ENCODE results near the gene NEU2.

The NEU2 gene

GRCh38 chr2:233075141-233075965 lies 42.9 kb downstream of the NEU2 start:
- Histone ChIP-seq H3K4me1 (ENCODE audit: insufficient read depth, low read length) (no peaks in the 10 kb centered on the region), H3K27me3 (ENCODE audit: control insufficient read depth in 1 of 2, insufficient read depth in 2 of 2, low read length in 2 of 2) (no peaks in the 10 kb centered on the region), H3K9me3 (ENCODE audit: low read length) (no peaks in the 10 kb centered on the region), H3K36me3 (ENCODE audit: insufficient read depth, low read length) (no peaks in the 10 kb centered on the region), H3K4me3 (ENCODE audit: low read depth in 1 of 2, low read length in 2 of 2) (no peak overlapping the region), H3K27ac (ENCODE audit: low read depth, low read length) (no peak overlapping the region), H3K9ac (ENCODE audit: low read length) (no peak overlapping the region)

DNA sequence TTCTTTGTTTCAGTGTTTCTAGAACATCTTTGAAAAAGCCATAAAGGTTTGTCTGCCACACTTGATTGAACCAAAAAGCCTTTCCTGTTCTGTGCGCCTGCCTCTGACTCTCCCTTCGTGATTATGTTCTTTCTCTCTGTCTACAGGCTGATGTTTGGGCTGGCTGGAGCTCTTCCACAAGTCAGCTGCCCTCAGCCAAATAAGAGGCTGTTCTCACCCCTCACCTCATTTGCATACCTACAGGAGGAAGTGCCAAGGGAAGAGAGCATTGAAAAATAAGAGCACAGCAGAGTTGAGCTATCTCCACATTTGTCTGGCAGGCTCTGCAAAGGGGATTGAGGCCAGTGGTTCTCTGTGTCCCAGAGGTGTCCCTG lies 43.5 kb downstream of the NEU2 start:
- H3K36me3 ChIP-seq (ENCODE audit: insufficient read depth, low read length) = no peaks in the 10 kb centered on the region
- no peaks in the 10 kb centered on the region for H3K4me1 ChIP-seq (ENCODE audit: insufficient read depth, low read length)
- no peak overlapping the region for H3K27ac ChIP-seq (ENCODE audit: low read depth, low read length)
- no peak overlapping the region for H3K9ac ChIP-seq (ENCODE audit: low read length)
- H3K9me3 ChIP-seq (ENCODE audit: low read length) = no peaks in the 10 kb centered on the region
- no peak overlapping the region for H3K4me3 ChIP-seq (ENCODE audit: low read depth in 1 of 2, low read length in 2 of 2)
- no peaks in the 10 kb centered on the region for H3K27me3 ChIP-seq (ENCODE audit: control insufficient read depth in 1 of 2, insufficient read depth in 2 of 2, low read length in 2 of 2)

DNA sequence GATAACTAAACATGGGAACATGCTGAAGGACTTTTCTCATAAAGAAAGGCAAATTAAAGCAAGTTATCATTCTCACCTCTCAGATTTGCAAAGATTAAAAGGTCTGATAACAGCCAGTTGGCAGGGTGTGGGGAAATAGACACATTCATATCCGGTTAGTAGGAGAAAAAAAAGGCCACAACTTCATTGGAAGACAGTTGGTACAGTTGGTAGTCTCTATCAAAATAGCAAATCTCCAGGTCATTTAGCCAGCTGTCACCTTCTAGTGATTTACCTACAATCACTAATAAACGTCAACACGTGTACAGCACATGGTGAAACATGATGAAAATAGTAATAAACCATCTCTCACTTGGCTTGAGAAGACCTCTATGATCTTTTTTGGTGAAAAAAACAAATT lies 44.3 kb downstream of the NEU2 start:
- Histone ChIP-seq H3K36me3 (ENCODE audit: insufficient read depth, low read length) (no peaks in the 10 kb centered on the region), H3K4me3 (ENCODE audit: low read depth in 1 of 2, low read length in 2 of 2) (no peak overlapping the region), H3K4me1 (ENCODE audit: insufficient read depth, low read length) (no peaks in the 10 kb centered on the region), H3K27me3 (ENCODE audit: control insufficient read depth in 1 of 2, insufficient read depth in 2 of 2, low read length in 2 of 2) (no peaks in the 10 kb centered on the region), H3K9me3 (ENCODE audit: low read length) (no peaks in the 10 kb centered on the region), H3K9ac (ENCODE audit: low read length) (no peak overlapping the region), H3K27ac (ENCODE audit: low read depth, low read length) (no peak overlapping the region)

DNA sequence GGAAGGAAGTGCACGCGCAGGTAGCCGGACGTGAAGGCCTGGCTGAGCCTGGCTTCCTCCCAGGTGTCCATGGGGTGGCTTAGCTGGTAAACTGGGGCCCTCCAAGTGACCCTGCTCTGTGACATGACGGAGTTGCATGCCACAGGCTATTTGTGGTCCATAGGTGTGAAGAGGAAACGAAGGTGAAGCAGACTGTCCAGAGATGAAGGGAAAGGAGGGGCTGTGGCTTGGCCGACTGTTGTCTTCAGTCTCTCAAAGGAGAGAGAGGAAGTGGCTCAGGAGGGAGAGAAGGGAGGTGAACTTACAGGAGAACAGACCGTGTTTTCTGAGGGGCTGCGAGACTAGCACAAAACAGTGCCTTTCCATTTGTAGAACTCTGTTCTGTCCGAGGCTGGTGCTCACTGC lies 47.0 kb downstream of the NEU2 start:
- H3K27me3 ChIP-seq (ENCODE audit: control insufficient read depth in 1 of 2, insufficient read depth in 2 of 2, low read length in 2 of 2) = no peaks in the 10 kb centered on the region
- H3K9ac ChIP-seq (ENCODE audit: low read length) = no peak overlapping the region
- H3K4me1 ChIP-seq (ENCODE audit: insufficient read depth, low read length) = no peaks in the 10 kb centered on the region
- no peak overlapping the region for H3K4me3 ChIP-seq (ENCODE audit: low read depth in 1 of 2, low read length in 2 of 2)
- H3K9me3 ChIP-seq (ENCODE audit: low read length) = no peaks in the 10 kb centered on the region
- no peaks in the 10 kb centered on the region for H3K36me3 ChIP-seq (ENCODE audit: insufficient read depth, low read length)
- H3K27ac ChIP-seq (ENCODE audit: low read depth, low read length) = no peak overlapping the region

DNA sequence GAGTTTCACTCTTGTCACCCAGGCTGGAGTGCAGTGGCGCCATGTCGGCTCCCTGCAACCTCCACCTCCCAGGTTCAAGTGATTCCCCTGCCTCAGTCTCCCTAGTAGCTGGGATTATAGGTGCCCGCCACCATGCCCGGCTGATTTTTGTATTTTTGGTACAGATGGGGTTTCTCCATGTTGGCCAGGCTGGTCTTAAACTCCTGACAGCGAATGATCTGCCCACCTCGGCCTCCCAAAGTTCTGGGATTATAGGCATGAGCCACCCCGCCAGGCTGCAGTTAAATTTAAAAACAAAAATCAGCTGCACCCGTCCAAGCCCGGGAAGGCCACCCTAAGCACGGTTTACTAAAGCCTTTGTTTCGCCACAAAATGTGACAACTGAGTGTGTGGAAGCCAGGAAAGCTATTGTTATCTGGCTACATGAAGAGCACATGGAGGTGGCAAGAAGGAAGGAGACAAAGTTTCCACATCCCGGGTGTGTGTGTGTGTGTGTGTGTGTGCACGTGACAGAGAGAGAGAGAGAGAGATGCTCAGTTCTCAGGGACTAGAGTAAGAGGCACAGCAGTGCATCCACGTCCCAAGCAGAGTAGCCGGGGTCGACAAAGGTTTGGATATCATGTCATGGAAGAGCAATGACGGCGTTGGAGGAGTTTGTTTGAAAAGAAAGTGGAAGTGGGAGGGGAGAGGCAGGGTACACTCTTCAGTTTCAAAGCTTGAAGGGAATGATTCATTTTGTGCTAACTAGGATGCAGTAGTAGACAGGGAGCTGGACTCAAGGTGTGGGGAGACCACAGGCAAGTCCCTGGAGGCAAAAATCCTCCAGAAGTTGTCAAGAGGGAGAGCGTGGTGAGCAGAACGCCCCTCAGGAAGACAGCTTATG lies 47.7 kb downstream of the NEU2 start:
- H3K27me3 ChIP-seq (ENCODE audit: control insufficient read depth in 1 of 2, insufficient read depth in 2 of 2, low read length in 2 of 2) = no peaks in the 10 kb centered on the region
- no peak overlapping the region for H3K4me3 ChIP-seq (ENCODE audit: low read depth in 1 of 2, low read length in 2 of 2)
- no peaks in the 10 kb centered on the region for H3K9me3 ChIP-seq (ENCODE audit: low read length)
- no peak overlapping the region for H3K27ac ChIP-seq (ENCODE audit: low read depth, low read length)
- H3K36me3 ChIP-seq (ENCODE audit: insufficient read depth, low read length) = no peaks in the 10 kb centered on the region
- H3K4me1 ChIP-seq (ENCODE audit: insufficient read depth, low read length) = no peaks in the 10 kb centered on the region
- H3K9ac ChIP-seq (ENCODE audit: low read length) = no peak overlapping the region

DNA sequence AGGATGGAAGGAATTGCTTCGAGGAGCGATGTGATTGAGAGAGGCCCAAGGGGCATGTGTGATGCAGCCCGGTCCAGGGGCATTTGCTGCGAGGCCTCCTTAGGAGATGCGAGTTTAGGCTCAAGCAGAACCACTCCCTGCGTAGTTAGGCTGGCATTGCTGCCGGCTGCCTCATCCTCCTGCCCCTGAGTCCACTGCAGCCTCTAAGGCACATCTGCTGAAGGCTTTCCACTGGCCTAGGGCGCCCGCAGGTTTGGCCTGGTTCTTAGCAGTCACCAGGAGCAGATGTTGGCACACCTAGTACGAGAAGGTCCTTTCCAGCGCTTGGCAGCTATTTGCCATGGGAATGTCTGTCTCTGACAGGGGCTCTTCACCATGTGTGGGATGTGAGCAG lies 48.4 kb downstream of the NEU2 start:
- H3K4me1 ChIP-seq (ENCODE audit: insufficient read depth, low read length) = no peaks in the 10 kb centered on the region

DNA sequence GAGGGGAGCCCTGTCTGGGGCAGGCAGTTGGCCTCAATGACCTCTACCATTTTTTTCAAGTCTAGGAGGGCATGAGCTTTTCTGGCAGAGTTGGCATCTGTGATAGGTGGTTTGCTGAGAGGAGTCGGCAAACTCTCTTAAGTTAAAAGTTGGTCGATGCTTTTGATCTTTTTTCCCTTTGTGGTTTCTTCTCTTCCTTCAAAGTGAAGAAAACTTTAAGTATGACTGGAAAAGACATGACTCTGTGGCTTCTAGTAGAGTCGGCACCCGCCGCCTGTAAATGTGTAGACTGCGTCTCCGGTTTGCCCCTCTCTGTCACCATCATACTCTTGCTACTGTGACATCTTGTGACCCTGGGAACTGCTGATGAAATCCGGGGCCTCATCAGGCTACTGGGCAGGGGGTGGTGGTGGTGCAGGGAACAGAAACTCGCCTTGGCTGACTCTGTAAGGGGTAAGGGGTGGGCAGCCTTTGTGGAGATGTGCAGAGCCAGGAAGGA lies 48.8 kb downstream of the NEU2 start:
- H3K4me1 ChIP-seq (ENCODE audit: insufficient read depth, low read length) = no peaks in the 10 kb centered on the region
- H3K27ac ChIP-seq (ENCODE audit: low read depth, low read length) = no peak overlapping the region
- H3K36me3 ChIP-seq (ENCODE audit: insufficient read depth, low read length) = no peaks in the 10 kb centered on the region
- H3K9ac ChIP-seq (ENCODE audit: low read length) = no peak overlapping the region
- no peaks in the 10 kb centered on the region for H3K27me3 ChIP-seq (ENCODE audit: control insufficient read depth in 1 of 2, insufficient read depth in 2 of 2, low read length in 2 of 2)
- H3K4me3 ChIP-seq (ENCODE audit: low read depth in 1 of 2, low read length in 2 of 2) = no peak overlapping the region
- no peaks in the 10 kb centered on the region for H3K9me3 ChIP-seq (ENCODE audit: low read length)

More for the DNA sequence above, 48.4 kb downstream of the NEU2 start:
- Histone ChIP-seq H3K27me3 (ENCODE audit: control insufficient read depth in 1 of 2, insufficient read depth in 2 of 2, low read length in 2 of 2) (no peaks in the 10 kb centered on the region), H3K9ac (ENCODE audit: low read length) (no peak overlapping the region), H3K4me3 (ENCODE audit: low read depth in 1 of 2, low read length in 2 of 2) (no peak overlapping the region), H3K27ac (ENCODE audit: low read depth, low read length) (no peak overlapping the region), H3K36me3 (ENCODE audit: insufficient read depth, low read length) (no peaks in the 10 kb centered on the region), H3K9me3 (ENCODE audit: low read length) (no peaks in the 10 kb centered on the region)

DNA sequence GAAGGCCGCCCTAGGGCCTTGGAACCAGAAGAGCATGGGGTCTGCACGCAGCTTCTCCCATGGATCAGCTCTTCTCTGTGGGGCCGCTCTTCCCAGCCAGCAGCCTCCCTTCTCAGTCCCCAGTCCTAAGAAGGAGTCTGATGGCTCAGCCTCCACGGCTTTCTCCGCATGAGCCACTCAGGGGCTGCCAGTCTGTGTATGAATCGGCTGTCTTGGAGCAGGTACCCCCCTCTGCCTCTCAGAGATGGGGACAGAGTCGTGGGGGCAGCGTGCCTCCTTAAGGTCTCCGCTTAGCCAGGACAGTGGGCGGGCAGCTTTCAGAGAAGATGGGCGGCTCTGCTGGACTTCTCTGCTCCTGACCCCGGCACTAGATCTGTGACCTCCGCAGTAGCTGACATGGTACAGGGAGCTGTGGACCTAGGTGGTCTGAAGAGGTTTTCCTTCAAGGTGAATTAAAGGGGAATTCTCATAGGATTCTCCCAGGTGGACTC lies 49.3 kb downstream of the NEU2 start:
- H3K4me3 ChIP-seq (ENCODE audit: low read depth in 1 of 2, low read length in 2 of 2) = no peak overlapping the region
- no peaks in the 10 kb centered on the region for H3K9me3 ChIP-seq (ENCODE audit: low read length)
- H3K27me3 ChIP-seq (ENCODE audit: control insufficient read depth in 1 of 2, insufficient read depth in 2 of 2, low read length in 2 of 2) = no peaks in the 10 kb centered on the region
- H3K4me1 ChIP-seq (ENCODE audit: insufficient read depth, low read length) = no peaks in the 10 kb centered on the region
- H3K36me3 ChIP-seq (ENCODE audit: insufficient read depth, low read length) = no peaks in the 10 kb centered on the region
- H3K9ac ChIP-seq (ENCODE audit: low read length) = no peak overlapping the region
- no peak overlapping the region for H3K27ac ChIP-seq (ENCODE audit: low read depth, low read length)

DNA sequence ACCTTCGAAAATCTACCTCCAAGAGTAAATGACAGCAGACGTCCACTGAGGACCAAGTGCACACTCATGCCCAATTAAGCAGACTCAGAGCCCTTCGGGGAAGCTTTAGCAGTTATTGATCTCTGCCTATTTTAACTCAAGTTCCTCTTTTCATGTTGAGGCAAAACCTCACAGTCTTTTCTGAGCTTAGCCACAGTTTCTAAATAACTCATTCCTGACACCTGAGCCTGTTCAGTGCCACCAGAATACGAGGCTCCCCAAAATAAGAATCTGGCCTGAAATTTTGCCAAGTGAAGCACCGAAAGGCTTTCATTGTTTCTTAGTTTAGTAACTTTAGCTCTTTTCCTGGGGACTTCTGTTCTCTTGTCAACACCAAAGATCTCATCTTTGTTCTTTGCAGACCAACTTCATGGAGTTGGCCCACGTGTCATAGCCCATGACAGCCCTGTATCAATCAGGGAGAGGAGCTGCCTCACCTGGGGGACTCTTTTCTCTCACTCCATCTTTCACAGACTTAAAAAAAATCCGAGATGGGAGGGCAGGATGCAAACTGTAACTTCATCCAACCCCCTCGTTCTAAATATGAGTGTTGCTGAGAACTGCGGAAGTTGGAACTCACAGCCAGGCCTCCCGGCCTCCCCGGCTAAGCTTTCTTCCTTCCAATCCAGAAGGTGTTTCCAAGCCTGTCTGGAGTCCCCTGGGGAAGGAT lies 49.9 kb downstream of the NEU2 start:
- H3K4me3 ChIP-seq (ENCODE audit: low read depth in 1 of 2, low read length in 2 of 2) = no peak overlapping the region
- H3K27me3 ChIP-seq (ENCODE audit: control insufficient read depth in 1 of 2, insufficient read depth in 2 of 2, low read length in 2 of 2) = no peaks in the 10 kb centered on the region
- H3K4me1 ChIP-seq (ENCODE audit: insufficient read depth, low read length) = no peaks in the 10 kb centered on the region
- H3K27ac ChIP-seq (ENCODE audit: low read depth, low read length) = no peak overlapping the region
- H3K9ac ChIP-seq (ENCODE audit: low read length) = no peak overlapping the region
- H3K36me3 ChIP-seq (ENCODE audit: insufficient read depth, low read length) = no peaks in the 10 kb centered on the region
- no peaks in the 10 kb centered on the region for H3K9me3 ChIP-seq (ENCODE audit: low read length)

- Histone ChIP-seq H3K9ac (ENCODE audit: low read length) (no peak overlapping the region), H3K36me3 (ENCODE audit: insufficient read depth, low read length) (no peaks in the 10 kb centered on the region), H3K27me3 (ENCODE audit: control insufficient read depth in 1 of 2, insufficient read depth in 2 of 2, low read length in 2 of 2) (no peaks in the 10 kb centered on the region), H3K4me1 (ENCODE audit: insufficient read depth, low read length) (no peaks in the 10 kb centered on the region), H3K27ac (ENCODE audit: low read depth, low read length) (no peak overlapping the region), H3K9me3 (ENCODE audit: low read length) (no peaks in the 10 kb centered on the region), H3K4me3 (ENCODE audit: low read depth in 1 of 2, low read length in 2 of 2) (no peak overlapping the region)
Observed at GRCh38 chr2:233082931-233083755, 50.7 kb downstream of the NEU2 start.

All from muscle layer of colon (tissue), 2 donors.